Astrocyte of the spinal cord (primary cell): ENCODE data around the gene ARHGAP19.

Source experiments
- DNase-seq: peaks from one replicate; pipeline ENCODE4 v3.0.0; 2011; ENCODE audit warnings: low read depth, low spot score
- H3K4me3 ChIP-seq: 2 replicates; pipeline ENCODE4 v1.5.1; 2011; ENCODE audit warnings: low read depth, mild to moderate bottlenecking, low read length, moderate library complexity
- in situ Hi-C: cut with HindIII; loops from 2 replicates; pipeline ENCODE4 v1.10.0; 2017; ENCODE audit warnings: low sequenced_read_pairs
- TF ChIP-seq, protein P1 (sequence below): IDR thresholded peaks from 2 replicates; pipeline ENCODE4 v1.5.1; 2012; ENCODE audit warnings: low read depth, mild to moderate bottlenecking, low read length, inconsistent platforms

The ARHGAP19 gene

DNA sequence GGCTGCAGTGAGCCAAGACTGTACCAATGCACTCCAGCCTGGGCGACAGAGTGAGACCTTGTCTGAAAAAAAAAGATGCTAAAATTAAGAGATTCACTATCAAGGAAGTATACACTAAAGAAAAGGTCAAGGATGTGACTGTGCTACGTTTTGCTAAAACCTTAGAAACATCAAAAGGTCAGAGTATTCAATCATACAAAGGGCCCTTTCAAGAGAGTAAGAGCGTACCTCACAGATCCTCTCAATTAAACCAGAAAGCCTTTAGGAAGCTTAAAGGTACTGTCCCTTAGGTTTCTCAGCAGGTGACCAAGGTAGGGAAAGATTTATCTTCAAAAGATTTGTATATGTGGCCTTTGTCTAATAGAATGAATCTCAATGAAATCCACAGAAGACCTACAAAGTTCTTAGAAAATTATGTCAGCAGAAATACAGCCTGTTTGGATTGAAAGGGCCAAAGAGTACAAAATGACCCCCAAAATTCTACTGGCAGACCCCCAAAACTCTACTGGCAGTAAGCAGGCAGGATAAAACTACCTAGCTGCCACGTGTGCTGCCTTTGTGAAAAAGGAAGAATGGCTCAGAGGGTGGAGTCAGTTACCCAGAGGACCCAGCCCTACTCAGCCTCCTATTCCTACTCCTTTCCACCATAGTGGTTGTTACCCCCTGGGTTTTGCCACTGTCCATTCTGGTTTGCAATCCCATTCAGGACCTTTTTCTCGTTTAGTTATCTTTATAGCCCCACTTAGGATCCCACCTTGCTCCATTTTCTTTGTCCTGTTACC is 36.7 kb downstream of the ARHGAP19 start:
- no peak overlapping the region for H3K4me3 ChIP-seq
- in situ Hi-C loops: no loop called here
- DNase-seq: no peak
- TF ChIP-seq, protein P1, sequence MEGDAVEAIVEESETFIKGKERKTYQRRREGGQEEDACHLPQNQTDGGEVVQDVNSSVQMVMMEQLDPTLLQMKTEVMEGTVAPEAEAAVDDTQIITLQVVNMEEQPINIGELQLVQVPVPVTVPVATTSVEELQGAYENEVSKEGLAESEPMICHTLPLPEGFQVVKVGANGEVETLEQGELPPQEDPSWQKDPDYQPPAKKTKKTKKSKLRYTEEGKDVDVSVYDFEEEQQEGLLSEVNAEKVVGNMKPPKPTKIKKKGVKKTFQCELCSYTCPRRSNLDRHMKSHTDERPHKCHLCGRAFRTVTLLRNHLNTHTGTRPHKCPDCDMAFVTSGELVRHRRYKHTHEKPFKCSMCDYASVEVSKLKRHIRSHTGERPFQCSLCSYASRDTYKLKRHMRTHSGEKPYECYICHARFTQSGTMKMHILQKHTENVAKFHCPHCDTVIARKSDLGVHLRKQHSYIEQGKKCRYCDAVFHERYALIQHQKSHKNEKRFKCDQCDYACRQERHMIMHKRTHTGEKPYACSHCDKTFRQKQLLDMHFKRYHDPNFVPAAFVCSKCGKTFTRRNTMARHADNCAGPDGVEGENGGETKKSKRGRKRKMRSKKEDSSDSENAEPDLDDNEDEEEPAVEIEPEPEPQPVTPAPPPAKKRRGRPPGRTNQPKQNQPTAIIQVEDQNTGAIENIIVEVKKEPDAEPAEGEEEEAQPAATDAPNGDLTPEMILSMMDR: no peak

DNA sequence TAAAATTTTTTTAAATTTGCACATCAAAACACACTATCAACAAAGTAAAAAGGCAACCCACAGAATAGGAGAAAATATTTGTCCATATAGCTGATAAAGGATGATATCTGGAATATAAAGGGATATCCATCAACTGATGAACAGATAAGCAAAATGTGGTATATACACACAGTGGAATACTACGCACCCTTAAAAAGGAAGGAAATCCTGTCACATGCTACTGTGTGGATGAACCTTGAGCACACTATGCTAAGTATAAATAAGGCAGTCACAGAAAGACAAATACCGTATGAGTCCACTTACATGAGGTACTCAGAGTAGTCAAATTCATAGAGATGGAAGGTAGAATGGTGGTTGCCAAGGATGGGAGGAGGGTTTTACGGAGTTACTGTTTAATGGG is 37.7 kb downstream of the ARHGAP19 start:
- TF ChIP-seq, protein P1: no peak
- H3K4me3 ChIP-seq: no peak overlapping the region
- DNase-seq: no peak
- in situ Hi-C loops: no loop called here

- no peak for DNase-seq
- TF ChIP-seq, protein P1: no peak
- in situ Hi-C loops: no loop called here
- H3K4me3 ChIP-seq: no peak overlapping the region
Observed at GRCh38 chr10:97250952-97251351, 41.5 kb downstream of the ARHGAP19 start.

DNA sequence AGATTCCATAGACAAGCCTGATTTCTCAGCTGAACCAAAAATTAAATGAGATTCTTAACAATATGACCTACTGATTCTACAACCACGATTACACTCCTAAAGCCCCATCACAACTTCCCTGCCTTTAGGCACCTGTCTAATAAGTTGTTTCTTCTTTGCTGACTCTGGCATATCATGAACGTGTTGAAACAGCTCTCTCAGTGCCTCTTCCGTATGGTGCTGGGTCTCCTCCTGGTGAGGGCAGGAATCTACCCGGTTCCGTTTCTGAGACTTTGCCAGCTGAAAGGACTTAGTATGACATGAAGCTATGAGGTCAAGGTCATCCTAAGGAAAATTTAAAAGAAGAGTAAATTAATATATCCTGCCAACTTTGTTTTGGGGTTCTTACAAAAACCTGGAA is 48.6 kb downstream of the ARHGAP19 start:
- no peak overlapping the region for H3K4me3 ChIP-seq

DNA sequence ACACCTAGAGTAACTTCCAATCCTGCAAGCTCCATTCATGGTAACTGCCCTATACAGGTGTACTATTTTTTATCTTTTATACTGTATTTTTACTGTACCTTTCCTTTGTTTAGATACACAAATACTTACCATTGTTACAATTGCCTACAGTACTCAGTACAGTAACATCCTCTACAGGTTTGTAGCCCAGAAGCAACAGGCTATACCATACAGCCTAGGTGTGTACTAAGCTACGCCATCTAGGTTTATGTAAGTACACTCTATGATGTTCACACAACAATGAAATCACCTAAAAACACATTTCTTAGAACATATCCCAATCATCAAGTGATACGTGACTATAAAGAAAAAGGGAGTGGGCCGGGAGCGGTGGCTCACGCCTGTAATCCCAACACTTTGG is 53.6 kb downstream of the ARHGAP19 start:
- TF ChIP-seq, protein P1: no peak
- no peak for DNase-seq
- in situ Hi-C loops: no loop called here
- no peak overlapping the region for H3K4me3 ChIP-seq

More for the DNA sequence above, 48.6 kb downstream of the ARHGAP19 start:
- no peak for DNase-seq
- in situ Hi-C loops: no loop called here
- TF ChIP-seq, protein P1: no peak

DNA sequence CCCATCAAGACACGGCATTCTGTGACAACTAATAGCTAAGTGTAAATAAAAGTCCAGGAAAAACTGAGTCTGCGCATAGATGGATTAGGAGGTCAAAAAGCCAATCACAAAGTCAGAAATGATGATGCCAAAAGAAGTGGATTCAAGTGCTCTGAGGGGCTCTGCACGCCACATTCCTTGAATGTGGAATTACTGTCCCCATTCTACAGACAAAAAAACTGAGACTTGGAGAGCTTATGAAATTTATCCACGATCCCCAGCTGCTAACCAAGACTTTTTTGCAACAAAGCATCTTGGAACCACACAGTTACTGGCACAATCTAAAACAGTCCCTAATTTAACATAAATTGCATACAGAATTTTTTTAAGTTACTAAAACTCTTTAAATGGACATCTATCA is 57.1 kb downstream of the ARHGAP19 start:
- TF ChIP-seq, protein P1: no peak
- in situ Hi-C loops: no loop called here
- no peak for DNase-seq
- no peak overlapping the region for H3K4me3 ChIP-seq
